Cardiac muscle cell (in vitro differentiated cells and primary cell): ENCODE results near the gene ZIC2. TPM values are rescaled to one million over a fixed set of nuclear protein-coding genes. Genes with fewer than 3 reads are reported as not detected.
"Not testable (repeated sequence)": the region's sequence is repeated elsewhere in the genome, so short reads cannot be mapped to it uniquely, and the experiment has no call there.

Experiments
- DNase-seq, 2 donors: peaks; one replicate each; pipeline versions ENCODE4 v3.0.0 to v3.0.0-alpha.2; 2010 to 2017; ENCODE audit warnings: low read depth in 1 of 2, low spot score in 1 of 2
- H3K27ac ChIP-seq: fragments of 200-600 bp; sonication (generic); 2 replicates; pipeline ENCODE4 v1.5.1; 2016
- H3K27me3 ChIP-seq: fragments of 200-600 bp; sonication (generic); 2 replicates; pipeline ENCODE4 v1.6.0; 2016; ENCODE audit warnings: control low read depth
- H3K36me3 ChIP-seq: fragments of 200-600 bp; sonication (generic); 2 replicates; pipeline ENCODE4 v1.5.1; 2016; ENCODE audit warnings: control low read depth
- H3K4me1 ChIP-seq: fragments of 200-600 bp; sonication (generic); 2 replicates; pipeline ENCODE4 v1.8.1; 2017; ENCODE audit warnings: low read depth, mild to moderate bottlenecking, mixed run types
- H3K4me3 ChIP-seq: fragments of 200-600 bp; sonication (generic); 2 replicates; pipeline ENCODE4 v1.5.1; 2016; ENCODE audit warnings: mild to moderate bottlenecking
- H3K9me3 ChIP-seq: fragments of 200-600 bp; sonication (generic); 2 replicates; pipeline ENCODE4 v1.5.1; 2017; ENCODE audit warnings: low read depth, mild to moderate bottlenecking, control low read depth
- CTCF ChIP-seq: IDR thresholded peaks from 2 replicates; pipeline ENCODE4 v1.5.1; 2012; ENCODE audit warnings: low read depth, mild to moderate bottlenecking, low read length
- polyA plus RNA-seq: library from polyadenylated mRNA; unstranded; fragments of >200 nt; fragmentation: Nextera tagmentation; extraction: Ambion mirVana; gene quantifications from 2 replicates; pipeline ENCODE4 v1.2.1, GENCODE V29; 2016
- total RNA-seq: library from RNA; depleted of rRNA; stranded (reverse); fragments of >200 nt; gene quantifications from 2 replicates; pipeline ENCODE4 v1.2.3, GENCODE V29; 2016

ZIC2 gene
- total and polyA plus RNA-seq, 2 experiments from 2014 or later = 0.06 to 0.21 TPM

DNA sequence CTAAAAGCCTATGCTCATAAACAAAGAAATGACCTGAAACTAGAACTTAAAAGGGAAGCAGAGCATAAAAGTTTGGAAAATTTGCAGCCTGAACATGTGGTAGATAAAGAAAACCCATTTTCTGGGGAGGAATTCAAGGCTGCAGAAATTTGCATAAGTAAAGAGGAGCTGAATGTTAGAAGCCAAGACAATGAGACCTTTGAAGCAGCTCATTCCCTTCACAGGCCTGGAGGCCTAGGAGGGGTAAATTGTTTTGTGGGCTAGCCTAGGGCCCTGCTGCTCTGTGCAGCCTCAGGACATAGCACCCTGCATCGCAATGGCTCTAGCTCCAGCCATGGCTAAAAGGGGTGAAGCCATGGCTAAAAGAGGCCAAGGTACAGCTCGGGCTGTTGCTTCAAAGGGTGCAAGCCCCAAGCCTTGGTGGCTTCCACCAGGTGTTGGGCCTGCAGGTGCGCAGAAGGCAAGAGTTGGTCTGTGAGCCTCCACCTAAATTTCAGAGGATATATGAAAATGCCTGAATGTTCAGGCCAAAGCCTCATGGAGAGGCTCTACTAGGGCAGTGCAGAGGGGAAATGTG, 38.3 kb downstream of the ZIC2 start:
- Histone ChIP-seq H3K4me3 (no peak overlapping the region), H3K27me3 (no peaks in the 10 kb centered on the region), H3K9me3 (no peaks in the 10 kb centered on the region), H3K27ac (no peak overlapping the region), H3K4me1 (no peaks in the 10 kb centered on the region), H3K36me3 (no peaks in the 10 kb centered on the region)
- no peak for DNase-seq
- TF ChIP-seq CTCF = no peak

DNA sequence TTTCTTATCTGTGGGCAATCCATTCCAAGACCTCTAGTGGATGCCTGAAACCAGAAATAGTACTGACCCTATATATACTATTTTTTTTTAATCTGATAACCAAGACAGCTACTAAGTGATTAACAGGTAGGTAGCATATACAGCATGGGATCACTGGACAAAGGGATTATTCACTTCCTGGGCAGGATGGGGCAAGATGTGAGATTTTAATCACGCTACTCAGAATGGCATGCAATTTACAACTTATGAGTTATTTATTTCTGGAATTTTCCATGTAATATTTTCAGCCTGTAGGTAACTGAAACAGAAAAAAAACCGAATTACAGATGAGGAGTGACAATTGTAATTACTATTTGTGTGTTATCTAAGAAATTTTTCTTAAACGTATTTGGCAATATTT, 41.2 kb downstream of the ZIC2 start:
- DNase-seq = no peak
- Histone ChIP-seq H3K27ac (no peak overlapping the region), H3K4me3 (no peak overlapping the region), H3K9me3 (no peaks in the 10 kb centered on the region), H3K27me3 (no peaks in the 10 kb centered on the region), H3K4me1 (no peaks in the 10 kb centered on the region), H3K36me3 (no peaks in the 10 kb centered on the region)
- TF ChIP-seq CTCF = no peak

- H3K27me3 ChIP-seq = no peaks in the 10 kb centered on the region
- H3K27ac ChIP-seq = no peak overlapping the region
- no peaks in the 10 kb centered on the region for H3K9me3 ChIP-seq
- no peak for DNase-seq
- no peaks in the 10 kb centered on the region for H3K36me3 ChIP-seq
- H3K4me1 ChIP-seq = no peaks in the 10 kb centered on the region
- no peak overlapping the region for H3K4me3 ChIP-seq
- TF ChIP-seq CTCF = no peak
These were observed 42.4 kb downstream of the ZIC2 start for GRCh38 chr13:100024023-100024422.

DNA sequence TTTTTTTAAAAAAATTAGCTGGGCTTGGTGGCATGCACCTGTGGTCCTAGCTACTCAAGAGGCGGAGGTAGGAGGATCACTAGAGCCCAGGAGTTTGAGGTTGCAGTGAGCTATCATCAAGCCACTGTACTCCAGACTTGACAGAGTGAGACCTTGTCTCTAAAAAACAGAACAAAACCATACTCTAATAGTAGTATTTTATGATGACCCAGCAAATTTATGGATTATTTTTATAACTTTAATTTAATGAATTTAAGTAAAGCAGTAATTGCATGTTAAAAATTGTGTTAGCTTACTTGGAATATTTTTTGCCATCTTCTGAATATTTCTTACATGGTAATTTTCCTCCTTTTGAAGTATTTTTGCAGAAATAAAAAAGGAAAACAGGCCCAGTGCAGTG, 48.3 kb downstream of the ZIC2 start:
- no peaks in the 10 kb centered on the region for H3K36me3 ChIP-seq
- DNase-seq = no peak
- no peak for TF ChIP-seq CTCF
- no peak overlapping the region for H3K4me3 ChIP-seq
- H3K4me1 ChIP-seq = no peaks in the 10 kb centered on the region
- no peaks in the 10 kb centered on the region for H3K27me3 ChIP-seq
- H3K27ac ChIP-seq = no peak overlapping the region
- no peaks in the 10 kb centered on the region for H3K9me3 ChIP-seq

DNA sequence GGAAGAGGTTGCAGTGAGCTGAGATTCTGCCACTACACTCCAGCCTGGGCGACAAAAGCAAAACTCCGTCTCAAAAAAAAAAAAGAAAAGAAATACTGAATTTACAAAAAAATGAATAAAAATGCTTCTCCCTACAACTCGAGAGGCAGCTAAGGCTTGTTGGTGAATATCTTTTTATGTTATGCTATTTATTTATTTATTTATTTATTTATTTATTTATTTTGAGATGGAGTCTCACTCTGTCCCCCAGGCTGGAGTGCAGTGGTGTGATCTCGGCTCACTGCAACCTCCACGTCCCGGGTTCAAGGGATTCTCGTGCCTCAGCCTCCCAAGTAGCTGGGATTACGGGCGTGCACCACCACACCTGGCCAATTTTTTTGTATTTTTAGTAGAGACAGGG, 51.1 kb downstream of the ZIC2 start:
- not testable (repeated sequence) for H3K9me3 ChIP-seq, DNase-seq, H3K4me1 ChIP-seq, H3K4me3 ChIP-seq, H3K36me3 ChIP-seq, H3K27ac ChIP-seq, H3K27me3 ChIP-seq

- DNase-seq = no peak
- Histone ChIP-seq H3K27ac (no peak overlapping the region), H3K4me3 (no peak overlapping the region), H3K36me3 (no peaks in the 10 kb centered on the region), H3K9me3 (no peaks in the 10 kb centered on the region), H3K27me3 (no peaks in the 10 kb centered on the region), H3K4me1 (peaks cover 7% of the 10 kb centered on the region)
- no peak for TF ChIP-seq CTCF
These were observed 54.4 kb downstream of the ZIC2 start for GRCh38 chr13:100035936-100036335.

Other genes starting within 250 kb of the ZIC2 start
- 0.56 and 0.69 TPM in 2 replicates for gene ZIC5, start 10.0 kb upstream of the ZIC2 start, total RNA-seq
- gene ZIC5, start 10.0 kb upstream of the ZIC2 start, polyA plus RNA-seq = 0.22 and 0.85 TPM in 2 replicates
- gene PCCA, start 107.3 kb downstream of the ZIC2 start, total RNA-seq = 21.0 and 29.8 TPM in 2 replicates
- gene PCCA, start 107.3 kb downstream of the ZIC2 start, polyA plus RNA-seq = 59.2 and 76.4 TPM in 2 replicates